Smooth muscle cell (in vitro differentiated cells): ENCODE data around the gene IZUMO1. TPM values are rescaled to one million over a fixed set of nuclear protein-coding genes. Genes with fewer than 3 reads are reported as not detected.
"Not testable (repeated sequence)": the region's sequence is repeated elsewhere in the genome, so short reads cannot be mapped to it uniquely, and the experiment has no call there.

Experiments used
- DNase-seq: peaks from one replicate; lab custom pipeline; 2025; ENCODE audit not compliant: unreplicated experiment; lab: John Stamatoyannopoulos, UW
- H2AFZ ChIP-seq: fragments of 200-600 bp; sonication (generic); 2 replicates; pipeline ENCODE4 v1.6.0; 2016; ENCODE audit warnings: antibody characterized with exemption, low read depth, mild to moderate bottlenecking
- H3F3A ChIP-seq: fragments of 200-600 bp; sonication (generic); 2 replicates; pipeline ENCODE4 v1.6.0; 2017; ENCODE audit warnings: antibody characterized with exemption, low read depth
- H3K27ac ChIP-seq: fragments of 200-600 bp; sonication (generic); 2 replicates; pipeline ENCODE4 v1.5.1; 2016; ENCODE audit warnings: low read depth, mild to moderate bottlenecking
- H3K27me3 ChIP-seq: fragments of 200-600 bp; sonication (generic); 2 replicates; pipeline ENCODE4 v1.6.1; 2016; ENCODE audit warnings: low read depth, mild to moderate bottlenecking
- H3K36me3 ChIP-seq: fragments of 200-600 bp; sonication (generic); 2 replicates; pipeline ENCODE4 v1.5.1; 2016; ENCODE audit warnings: low read depth
- H3K4me1 ChIP-seq: fragments of 200-600 bp; sonication (generic); 2 replicates; pipeline ENCODE4 v1.5.1; 2016; ENCODE audit warnings: low read depth
- H3K4me2 ChIP-seq: fragments of 200-600 bp; sonication (generic); 2 replicates; pipeline ENCODE4 v1.6.0; 2016; ENCODE audit warnings: mild to moderate bottlenecking
- H3K4me3 ChIP-seq: fragments of 200-600 bp; sonication (generic); 2 replicates; pipeline ENCODE4 v1.5.1; 2016; ENCODE audit warnings: mild to moderate bottlenecking
- H3K79me2 ChIP-seq: fragments of 200-600 bp; sonication (generic); 2 replicates; pipeline ENCODE4 v1.6.0; 2016; ENCODE audit warnings: low read depth, mild to moderate bottlenecking
- H3K9ac ChIP-seq: fragments of 200-600 bp; sonication (generic); 2 replicates; pipeline ENCODE4 v1.6.0; 2016; ENCODE audit warnings: low read depth
- H3K9me3 ChIP-seq: fragments of 200-600 bp; sonication (generic); replicated peaks from 2 replicates; pipeline ENCODE4 v1.5.1; 2016; ENCODE audit warnings: low read depth
- H4K20me1 ChIP-seq: fragments of 200-600 bp; sonication (generic); 2 replicates; pipeline ENCODE4 v1.6.0; 2016; ENCODE audit warnings: low read depth
- WGBS: methylation state at CpG from one replicate; pipeline ENCODE4 v1.1.7; 2016; ENCODE audit warnings: low lambda C conversion rate; 5-methylcytosine and 5-hydroxymethylcytosine counted together
- polyA plus RNA-seq: library from polyadenylated mRNA; unstranded; fragments of >200 nt; fragmentation: Nextera tagmentation; extraction: Ambion mirVana; gene quantifications from 2 replicates; pipeline ENCODE4 v1.2.1, GENCODE V29; 2016
- small RNA-seq: library from RNA; depleted of rRNA; stranded (forward); fragments of <200 nt; gene quantifications from one replicate; pipeline ENCODE3, GENCODE V24; 2014
- total RNA-seq: library from RNA; depleted of rRNA; stranded (reverse); fragments of >200 nt; gene quantifications from 2 replicates; pipeline ENCODE4 v1.2.3, GENCODE V29; 2014
- TF ChIP-seq, protein P1 (sequence below): fragments of 200-600 bp; sonication (generic); IDR thresholded peaks from 2 replicates; pipeline ENCODE4 v1.5.1; 2017; ENCODE audit warnings: borderline replicate concordance, mild to moderate bottlenecking, antibody characterized with exemption; ENCODE audit not compliant: insufficient read depth, poor library complexity, severe bottlenecking

Gene IZUMO1
- total and polyA plus RNA-seq, 2 experiments from 2014 or later, result 0.45 TPM; not detected in 1

DNA sequence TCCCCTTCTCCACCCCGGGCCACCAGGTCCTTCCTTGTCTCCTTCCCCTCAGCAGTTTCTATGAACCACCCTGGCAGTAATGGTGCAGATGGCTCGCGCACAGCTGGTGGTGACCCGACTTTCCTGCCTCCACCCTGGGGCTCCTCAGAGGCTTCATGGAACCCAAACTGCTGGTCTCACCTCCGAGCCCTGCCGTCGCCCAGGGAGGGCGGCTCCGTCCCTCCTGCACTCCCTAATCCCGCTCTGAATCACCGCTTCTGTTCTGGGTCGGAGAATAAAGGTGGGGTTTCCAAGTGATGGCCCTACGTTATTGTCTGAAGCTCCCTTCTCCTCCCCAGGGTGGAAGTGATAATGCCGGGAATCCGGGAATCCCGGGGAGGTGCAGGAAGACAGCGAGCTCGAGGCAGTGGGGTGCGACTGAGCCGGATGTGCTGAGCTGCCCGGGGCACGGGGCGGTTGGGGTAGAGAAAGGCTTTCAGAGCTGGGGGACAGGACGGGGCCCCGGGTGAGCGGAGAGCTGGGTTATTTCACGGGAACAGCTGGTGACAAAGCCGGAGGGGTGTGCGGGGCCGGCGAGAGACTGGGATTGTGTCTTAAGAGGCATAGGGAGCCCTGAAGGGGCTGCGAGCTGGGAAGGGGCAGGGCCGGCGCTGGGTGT lies 50.2 kb downstream of the IZUMO1 start:
- no peak for DNase-seq
- Histone ChIP-seq H3K4me3 (peak overlapping the region; percentile 53), H3K9me3 (no peaks in the 10 kb centered on the region), H3K27ac (no peak overlapping the region), H4K20me1 (peaks cover 7% of the 10 kb centered on the region), H3K36me3 (no peaks in the 10 kb centered on the region), H3K9ac (no peak overlapping the region), H2AFZ (peak overlapping the region; percentile 43), H3K27me3 (peaks cover 22% of the 10 kb centered on the region), H3F3A (no peaks in the 10 kb centered on the region), H3K4me2 (peak overlapping the region; percentile 84), H3K4me1 (peaks cover 10% of the 10 kb centered on the region), H3K79me2 (no peaks in the 10 kb centered on the region)
- 1% methylated on average over 33 of the region's 34 CpGs for WGBS
- TF ChIP-seq, protein P1, sequence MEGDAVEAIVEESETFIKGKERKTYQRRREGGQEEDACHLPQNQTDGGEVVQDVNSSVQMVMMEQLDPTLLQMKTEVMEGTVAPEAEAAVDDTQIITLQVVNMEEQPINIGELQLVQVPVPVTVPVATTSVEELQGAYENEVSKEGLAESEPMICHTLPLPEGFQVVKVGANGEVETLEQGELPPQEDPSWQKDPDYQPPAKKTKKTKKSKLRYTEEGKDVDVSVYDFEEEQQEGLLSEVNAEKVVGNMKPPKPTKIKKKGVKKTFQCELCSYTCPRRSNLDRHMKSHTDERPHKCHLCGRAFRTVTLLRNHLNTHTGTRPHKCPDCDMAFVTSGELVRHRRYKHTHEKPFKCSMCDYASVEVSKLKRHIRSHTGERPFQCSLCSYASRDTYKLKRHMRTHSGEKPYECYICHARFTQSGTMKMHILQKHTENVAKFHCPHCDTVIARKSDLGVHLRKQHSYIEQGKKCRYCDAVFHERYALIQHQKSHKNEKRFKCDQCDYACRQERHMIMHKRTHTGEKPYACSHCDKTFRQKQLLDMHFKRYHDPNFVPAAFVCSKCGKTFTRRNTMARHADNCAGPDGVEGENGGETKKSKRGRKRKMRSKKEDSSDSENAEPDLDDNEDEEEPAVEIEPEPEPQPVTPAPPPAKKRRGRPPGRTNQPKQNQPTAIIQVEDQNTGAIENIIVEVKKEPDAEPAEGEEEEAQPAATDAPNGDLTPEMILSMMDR, result no peak

DNA sequence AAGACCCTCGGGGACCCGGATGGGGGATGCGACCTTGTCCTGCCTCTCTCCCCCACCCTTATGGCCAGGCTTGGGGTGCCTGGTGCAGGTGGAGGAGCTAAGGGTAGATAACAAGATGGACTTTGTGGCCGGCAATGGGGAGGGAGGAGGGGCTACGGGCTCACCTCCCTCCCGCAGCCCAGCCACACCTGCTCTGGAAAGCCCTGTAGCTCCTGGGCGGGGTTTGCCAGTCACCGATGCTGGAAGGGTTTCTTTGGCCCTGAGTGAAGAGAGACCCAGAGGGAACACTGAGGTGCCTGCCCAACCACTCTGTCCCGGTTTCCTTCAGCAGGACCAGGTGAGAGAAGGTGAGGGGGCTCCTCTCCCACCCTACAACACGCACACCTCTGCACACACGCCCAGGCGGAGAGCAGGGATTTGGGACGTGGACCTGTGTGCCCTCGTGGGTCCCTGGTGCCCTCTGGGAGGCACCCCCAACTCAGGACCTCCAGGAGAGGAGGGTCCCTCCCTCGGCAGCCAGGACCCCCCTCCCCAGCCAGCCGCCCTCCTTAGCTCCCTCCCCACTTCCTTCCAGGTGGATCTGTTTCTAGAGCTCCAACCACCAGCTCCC lies 50.9 kb downstream of the IZUMO1 start, which contains the start of gene FUT2:
Gene FUT2 (plus strand): TSS at position 229 of the 610 bp plus-strand sequence. CDS start 6,986 bp downstream, outside the sequence.
- TF ChIP-seq, protein P1, result no peak
- Histone ChIP-seq H3K4me3 (peak within 1 kb of the TSS; percentile 53), H2AFZ (peak within 1 kb of the TSS; percentile 43), H3K36me3 (no peaks in the 10 kb centered on the region), H4K20me1 (peaks cover 7% of the 10 kb centered on the region), H3K4me2 (peak within 1 kb of the TSS; percentile 84), H3K27ac (no peak within 1 kb of the TSS), H3K4me1 (peaks cover 10% of the 10 kb centered on the region), H3K9me3 (no peaks in the 10 kb centered on the region), H3K9ac (no peak within 1 kb of the TSS), H3K79me2 (no peaks in the 10 kb centered on the region), H3K27me3 (peaks cover 22% of the 10 kb centered on the region), H3F3A (no peaks in the 10 kb centered on the region)
- DNase-seq, result no peak
- 26% methylated on average over 14 of the region's 16 CpGs for WGBS

DNA sequence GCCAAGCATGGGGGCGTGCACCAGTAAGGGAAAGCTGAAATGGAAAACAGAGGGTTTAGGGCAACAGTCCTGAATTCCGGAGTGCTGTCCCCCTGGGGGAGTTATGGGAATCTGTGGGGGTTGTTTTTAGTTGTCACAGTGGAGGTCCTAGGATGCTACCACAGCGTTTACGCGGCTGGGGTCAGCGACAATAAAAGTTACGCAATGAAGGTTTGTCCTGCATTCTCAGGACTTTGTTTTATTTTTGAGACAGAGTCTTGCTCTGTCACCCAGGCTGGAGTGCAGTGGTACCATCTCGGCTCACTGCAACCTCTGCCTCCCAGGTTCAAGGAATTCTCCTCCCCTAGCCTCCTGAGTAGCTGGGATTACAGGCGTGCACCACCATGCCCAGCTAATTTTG lies 53.1 kb downstream of the IZUMO1 start:
- H3K79me2 ChIP-seq, H3K36me3 ChIP-seq, H3K9ac ChIP-seq, H3K27ac ChIP-seq, DNase-seq, H3F3A ChIP-seq, H3K4me2 ChIP-seq, H2AFZ ChIP-seq, H3K4me3 ChIP-seq, H4K20me1 ChIP-seq, H3K9me3 ChIP-seq: not testable (repeated sequence)
- 82% methylated on average over 9 of the region's 9 CpGs for WGBS
- Histone ChIP-seq H3K4me1 (peaks cover 10% of the 10 kb centered on the region), H3K27me3 (peaks cover 22% of the 10 kb centered on the region)

Small RNAs within 50 kb of the gene (small RNA-seq; reads per million reads assigned to genes)
- gene RNU6-317P, result not detected

Other genes with a start within 250 kb of the IZUMO1 start
- gene LMTK3, start 235.1 kb downstream of the IZUMO1 start, total RNA-seq, result 1.1 and 3.1 TPM in 2 replicates
- 0.66 and 1.8 TPM in 2 replicates for gene LMTK3, start 235.1 kb downstream of the IZUMO1 start, polyA plus RNA-seq
- gene SULT2B1, start 194.7 kb downstream of the IZUMO1 start, total RNA-seq, result 1.7 TPM in 1 of 2 replicates, not detected in the other
- 0.13 and 2.3 TPM in 2 replicates for gene SULT2B1, start 194.7 kb downstream of the IZUMO1 start, polyA plus RNA-seq
- gene SPACA4, start 140.2 kb downstream of the IZUMO1 start, total RNA-seq, result not detected in 2 replicates
- gene SPACA4, start 140.2 kb downstream of the IZUMO1 start, polyA plus RNA-seq, result 0.43 TPM in 1 of 2 replicates, not detected in the other
- gene FAM83E, start 131.8 kb downstream of the IZUMO1 start, total RNA-seq, result 0.49 and 0.72 TPM in 2 replicates
- gene FAM83E, start 131.8 kb downstream of the IZUMO1 start, polyA plus RNA-seq, result 0.49 and 2.0 TPM in 2 replicates
- gene RPL18, start 127.7 kb downstream of the IZUMO1 start, total RNA-seq, result 1,279 and 1,519 TPM in 2 replicates
- gene RPL18, start 127.7 kb downstream of the IZUMO1 start, polyA plus RNA-seq, result 666 and 762 TPM in 2 replicates
- gene SPHK2, start 127.4 kb downstream of the IZUMO1 start, total RNA-seq, result 4.0 and 8.2 TPM in 2 replicates
- 9.3 and 13.8 TPM in 2 replicates for gene SPHK2, start 127.4 kb downstream of the IZUMO1 start, polyA plus RNA-seq
- gene DBP, start 109.5 kb downstream of the IZUMO1 start, total RNA-seq, result 3.5 and 4.5 TPM in 2 replicates
- 6.9 and 11.3 TPM in 2 replicates for gene DBP, start 109.5 kb downstream of the IZUMO1 start, polyA plus RNA-seq
- 0.09 and 1.7 TPM in 2 replicates for gene CA11, start 100.7 kb downstream of the IZUMO1 start, total RNA-seq
- gene CA11, start 100.7 kb downstream of the IZUMO1 start, polyA plus RNA-seq, result 6.9 and 9.5 TPM in 2 replicates
- gene NTN5, start 73.9 kb downstream of the IZUMO1 start, total RNA-seq, result not detected in 2 replicates
- gene NTN5, start 73.9 kb downstream of the IZUMO1 start, polyA plus RNA-seq, result 0.22 TPM in 1 of 2 replicates, not detected in the other
- 0.27 and 1.1 TPM in 2 replicates for gene FUT2, start 50.9 kb downstream of the IZUMO1 start, total RNA-seq
- gene FUT2, start 50.9 kb downstream of the IZUMO1 start, polyA plus RNA-seq, result 0.18 and 0.54 TPM in 2 replicates
- gene MAMSTR, start 27.2 kb downstream of the IZUMO1 start, total RNA-seq, result 0.22 and 0.58 TPM in 2 replicates
- gene MAMSTR, start 27.2 kb downstream of the IZUMO1 start, polyA plus RNA-seq, result 3.2 and 3.9 TPM in 2 replicates
- 0.27 and 0.81 TPM in 2 replicates for gene RASIP1, start 6.3 kb downstream of the IZUMO1 start, total RNA-seq
- 2.7 and 3.5 TPM in 2 replicates for gene RASIP1, start 6.3 kb downstream of the IZUMO1 start, polyA plus RNA-seq
- 0.58 TPM in 2 replicates for gene FUT1, start 5.7 kb upstream of the IZUMO1 start, total RNA-seq
- gene FUT1, start 5.7 kb upstream of the IZUMO1 start, polyA plus RNA-seq, result 0.51 and 1.8 TPM in 2 replicates
- gene FGF21, start 8.6 kb upstream of the IZUMO1 start, total RNA-seq, result not detected in 2 replicates
- gene FGF21, start 8.6 kb upstream of the IZUMO1 start, polyA plus RNA-seq, result not detected in 2 replicates
- gene BCAT2, start 64.1 kb upstream of the IZUMO1 start, total RNA-seq, result 11.8 and 24.9 TPM in 2 replicates
- gene BCAT2, start 64.1 kb upstream of the IZUMO1 start, polyA plus RNA-seq, result 30.9 and 45.4 TPM in 2 replicates
- gene HSD17B14, start 89.6 kb upstream of the IZUMO1 start, total RNA-seq, result 14.8 and 19.3 TPM in 2 replicates
- 16.4 and 16.9 TPM in 2 replicates for gene HSD17B14, start 89.6 kb upstream of the IZUMO1 start, polyA plus RNA-seq
- gene PLEKHA4, start 121.7 kb upstream of the IZUMO1 start, total RNA-seq, result 2.6 and 4.4 TPM in 2 replicates
- gene PLEKHA4, start 121.7 kb upstream of the IZUMO1 start, polyA plus RNA-seq, result 32.6 and 39.2 TPM in 2 replicates
- gene PPP1R15A, start 125.5 kb upstream of the IZUMO1 start, total RNA-seq, result 88.5 and 99.3 TPM in 2 replicates
- gene PPP1R15A, start 125.5 kb upstream of the IZUMO1 start, polyA plus RNA-seq, result 339 and 357 TPM in 2 replicates
- gene TULP2, start 151.8 kb upstream of the IZUMO1 start, total RNA-seq, result 0.18 TPM in 1 of 2 replicates, not detected in the other
- 1.2 and 1.8 TPM in 2 replicates for gene TULP2, start 151.8 kb upstream of the IZUMO1 start, polyA plus RNA-seq
- 146 and 221 TPM in 2 replicates for gene NUCB1, start 153.4 kb upstream of the IZUMO1 start, total RNA-seq
- gene NUCB1, start 153.4 kb upstream of the IZUMO1 start, polyA plus RNA-seq, result 292 and 329 TPM in 2 replicates
- 0.27 TPM in 1 of 2 replicates, not detected in the other for gene DHDH, start 186.8 kb upstream of the IZUMO1 start, total RNA-seq
- gene DHDH, start 186.8 kb upstream of the IZUMO1 start, polyA plus RNA-seq, result 0.87 and 1.0 TPM in 2 replicates
- 42.8 and 124 TPM in 2 replicates for gene BAX, start 208.0 kb upstream of the IZUMO1 start, total RNA-seq
- gene BAX, start 208.0 kb upstream of the IZUMO1 start, polyA plus RNA-seq, result 153 and 185 TPM in 2 replicates
- 5,371 and 5,904 TPM in 2 replicates for gene FTL, start 218.4 kb upstream of the IZUMO1 start, total RNA-seq
- gene FTL, start 218.4 kb upstream of the IZUMO1 start, polyA plus RNA-seq, result 11,768 and 12,053 TPM in 2 replicates
- 40.8 and 58.1 TPM in 2 replicates for gene GYS1, start 246.4 kb upstream of the IZUMO1 start, total RNA-seq
- gene GYS1, start 246.4 kb upstream of the IZUMO1 start, polyA plus RNA-seq, result 75.2 and 82.6 TPM in 2 replicates
- 74.3 and 89.4 TPM in 2 replicates for gene RUVBL2, start 247.0 kb upstream of the IZUMO1 start, total RNA-seq
- gene RUVBL2, start 247.0 kb upstream of the IZUMO1 start, polyA plus RNA-seq, result 117 and 123 TPM in 2 replicates